D721Med (cell line): Measurements from ENCODE around the gene AATK.

ENCODE experiments used
- DNase-seq: peaks from one replicate; pipeline ENCODE4 v3.0.0; 2011; ENCODE audit warnings: low spot score; ENCODE audit not compliant: insufficient read length
- FAIRE-seq: peaks from 2 replicates; lab custom pipeline; 2011; peaks lifted over from hg19 to GRCh38; lab: Jason Lieb, UNC
- CTCF ChIP-seq: IDR thresholded peaks from 2 replicates; pipeline ENCODE4 v1.5.1; 2012; ENCODE audit warnings: mild to moderate bottlenecking, control low read depth; ENCODE audit not compliant: insufficient read depth; ENCODE audit errors: missing control alignments

Gene AATK

GRCh38 chr17:81124377-81124776 is 41.6 kb downstream of the AATK start:
- no peak for DNase-seq
- no peak for FAIRE-seq
- TF ChIP-seq CTCF: no peak

GRCh38 chr17:81123052-81124048 is 42.7 kb downstream of the AATK start:
- DNase-seq (no peak), FAIRE-seq (no peak)
- no peak for TF ChIP-seq CTCF

- FAIRE-seq (no peak), DNase-seq (no peak)
- TF ChIP-seq CTCF: no peak
Observed at GRCh38 chr17:81121841-81122733, 43.9 kb downstream of the AATK start.

- no peak for DNase-seq
- FAIRE-seq: no peak
- no peak for TF ChIP-seq CTCF
Observed at GRCh38 chr17:81120695-81121621, 45.1 kb downstream of the AATK start.

- FAIRE-seq (no peak), DNase-seq (no peak)
- no peak for TF ChIP-seq CTCF
Observed at GRCh38 chr17:81120149-81120484, 45.9 kb downstream of the AATK start.
